Colonic mucosa (tissue), 4 donors: ENCODE data around the gene SH3RF1. TPM values are rescaled to one million over a fixed set of nuclear protein-coding genes. Genes with fewer than 3 reads are reported as not detected.

Experiments
- DNase-seq: peaks from one replicate; pipeline ENCODE4 v3.0.0-alpha.2; 2020
- H3K27ac ChIP-seq: fragments of 200-600 bp; one replicate; pipeline ENCODE4 v1.8.0; 2021
- H3K27me3 ChIP-seq: fragments of 200-600 bp; one replicate; pipeline ENCODE4 v1.8.0; 2021
- H3K36me3 ChIP-seq: fragments of 200-600 bp; one replicate; pipeline ENCODE4 v1.8.0; 2021
- H3K4me1 ChIP-seq: fragments of 200-600 bp; one replicate; pipeline ENCODE4 v1.8.0; 2021; ENCODE audit warnings: mild to moderate bottlenecking
- H3K4me3 ChIP-seq: fragments of 200-600 bp; one replicate; pipeline ENCODE4 v1.8.0; 2021
- H3K9ac ChIP-seq, 2 donors: one replicate each; pipeline ENCODE4 v1.7.0; 2013; ENCODE audit warnings: control low read depth in 2 of 2, low read depth in 2 of 2, low read length in 2 of 2
- H3K9me3 ChIP-seq: fragments of 200-600 bp; one replicate; pipeline ENCODE4 v1.8.0; 2021
- CTCF ChIP-seq: fragments of 200-600 bp; IDR thresholded peaks from one replicate; pipeline ENCODE4 v1.8.0; 2022; ENCODE audit warnings: antibody characterized with exemption, mild to moderate bottlenecking
- intact Hi-C: fragments of 100-400 bp; cut with DNase I; formaldehyde crosslinking; loops from one replicate; pipeline ENCODE4 v1.14.1; 2022
- total RNA-seq, 2 donors: library from RNA; stranded (reverse); fragmentation: NEBNext Ultra II Directional in 1 of 2; extraction: Animal tissue kit (Norgen Biotek cat#: 25700) in 1 of 2; gene quantifications; one replicate each; pipeline ENCODE4 v1.2.1, GENCODE V29; 2021
- donor health status: healthy.
- donor health status: DM: no; HTN: no; CAD: no.
- donor health status: DM: no; HTN: no; CAD: no.

Gene SH3RF1
- total RNA-seq, 2 donors from 2014 or later, result 50.2 to 77.1 TPM

GRCh38 chr4:169202878-169203277 is 67.9 kb downstream of the SH3RF1 start:
- H3K4me3 ChIP-seq, result no peak overlapping the region
- DNase-seq, result no peak
- H3K27ac ChIP-seq, result no peak overlapping the region
- no peaks in the 10 kb centered on the region for H3K4me1 ChIP-seq
- H3K36me3 ChIP-seq, result no peaks in the 10 kb centered on the region
- no peaks in the 10 kb centered on the region for H3K9me3 ChIP-seq
- H3K27me3 ChIP-seq, result no peaks in the 10 kb centered on the region
- no peak for TF ChIP-seq CTCF
- no peak overlapping the region for H3K9ac ChIP-seq
- intact Hi-C loops, result no loop called here

GRCh38 chr4:169202145-169202699 is 68.5 kb downstream of the SH3RF1 start:
- Histone ChIP-seq H3K27me3 (no peaks in the 10 kb centered on the region), H3K4me3 (no peak overlapping the region), H3K9me3 (no peaks in the 10 kb centered on the region), H3K27ac (no peak overlapping the region), H3K36me3 (no peaks in the 10 kb centered on the region), H3K4me1 (no peaks in the 10 kb centered on the region), H3K9ac (no peak overlapping the region)
- DNase-seq, result no peak
- intact Hi-C loops, result no loop called here
- no peak for TF ChIP-seq CTCF

GRCh38 chr4:169201222-169202144 is 69.3 kb downstream of the SH3RF1 start:
- no peak overlapping the region for H3K27ac ChIP-seq
- intact Hi-C loops, result no loop called here
- H3K4me3 ChIP-seq, result no peak overlapping the region
- no peaks in the 10 kb centered on the region for H3K4me1 ChIP-seq
- H3K27me3 ChIP-seq, result no peaks in the 10 kb centered on the region
- DNase-seq, result no peak
- TF ChIP-seq CTCF, result no peak
- H3K9me3 ChIP-seq, result no peaks in the 10 kb centered on the region
- H3K36me3 ChIP-seq, result no peaks in the 10 kb centered on the region
- H3K9ac ChIP-seq, result no peak overlapping the region

- Histone ChIP-seq H3K4me3 (no peak overlapping the region), H3K27me3 (no peaks in the 10 kb centered on the region), H3K36me3 (no peaks in the 10 kb centered on the region), H3K27ac (no peak overlapping the region), H3K9me3 (no peaks in the 10 kb centered on the region), H3K4me1 (no peaks in the 10 kb centered on the region), H3K9ac (no peak overlapping the region)
- intact Hi-C loops, result no loop called here
- TF ChIP-seq CTCF, result no peak
- DNase-seq, result no peak
These were observed 70.3 kb downstream of the SH3RF1 start for GRCh38 chr4:169200361-169201030.

- no peak for DNase-seq
- H3K36me3 ChIP-seq, result no peaks in the 10 kb centered on the region
- TF ChIP-seq CTCF, result no peak
- H3K9me3 ChIP-seq, result no peaks in the 10 kb centered on the region
- H3K9ac ChIP-seq, result no peak overlapping the region
- intact Hi-C loops, result no loop called here
- no peaks in the 10 kb centered on the region for H3K27me3 ChIP-seq
- H3K4me1 ChIP-seq, result no peaks in the 10 kb centered on the region
- H3K27ac ChIP-seq, result no peak overlapping the region
- H3K4me3 ChIP-seq, result no peak overlapping the region
These were observed 71.6 kb downstream of the SH3RF1 start for GRCh38 chr4:169199184-169199583.
